Endothelial cell of umbilical vein (primary cell): Measurements from ENCODE around the gene GSG1L. TPM values are rescaled to one million over a fixed set of nuclear protein-coding genes. Genes with fewer than 3 reads are reported as not detected.

Experiments used
- BruUV-seq: library from RNA; stranded (reverse); fragments of 400-500 nt; replicated peaks from 2 replicates; lab custom pipeline; 2021; lab: Mats Ljungman, UMichigan
- CTCF ChIA-PET: fragments of 300-600, 350-600 bp; sonication (Branson Sonifier 250); formaldehyde crosslinking; loops from one replicate; lab custom pipeline; 2021; ENCODE audit warnings: antibody characterized with exemption, inconsistent platforms; lab: Charles Lee
- POLR2A ChIA-PET: fragments of 300-600, 350-600 bp; sonication (Branson Sonifier 250); formaldehyde crosslinking; loops from one replicate; lab custom pipeline; 2021; ENCODE audit warnings: antibody characterized with exemption, inconsistent platforms; lab: Charles Lee
- DNase-seq: peaks from one replicate; pipeline ENCODE4 v3.0.0-alpha.2; 2011; ENCODE audit warnings: low read depth, low spot score
- FAIRE-seq: peaks from 2 replicates; lab custom pipeline; 2011; peaks lifted over from hg19 to GRCh38; lab: Jason Lieb, UNC
- H2AFZ ChIP-seq: 2 replicates; pipeline ENCODE4 v1.6.0; 2012; ENCODE audit warnings: low read depth, low read length, control low read depth, inconsistent platforms
- H3K27ac ChIP-seq: 2 replicates; pipeline ENCODE4 v1.5.1; 2011; ENCODE audit warnings: low read depth, mild to moderate bottlenecking, control low read depth, low read length, moderate library complexity; ENCODE audit not compliant: insufficient read depth
- H3K27me3 ChIP-seq, 2 experiments: 2 replicates each; pipeline versions ENCODE4 v1.6.0 to v1.6.1; 2011; ENCODE audit warnings: low read length in 2 of 2, mixed read lengths in 1 of 2; ENCODE audit not compliant: control insufficient read depth in 2 of 2, insufficient read depth in 2 of 2
- H3K36me3 ChIP-seq, 2 experiments: 2 replicates in 1 of 2; 3 replicates in 1 of 2; pipeline ENCODE4 v1.5.1; 2011; ENCODE audit warnings: low read length in 2 of 2, mild to moderate bottlenecking in 1 of 2, moderate library complexity in 1 of 2; ENCODE audit not compliant: control insufficient read depth in 2 of 2, insufficient read depth in 2 of 2; ENCODE audit errors: extremely low read depth in 1 of 2
- H3K4me1 ChIP-seq: 3 replicates; pipeline ENCODE4 v1.5.1; 2011; ENCODE audit warnings: mild to moderate bottlenecking, low read length; ENCODE audit not compliant: control insufficient read depth, insufficient read depth; ENCODE audit errors: extremely low read depth
- H3K4me2 ChIP-seq: 2 replicates; pipeline ENCODE4 v1.6.1; 2011; ENCODE audit warnings: low read length, control low read depth, mixed read lengths; ENCODE audit not compliant: insufficient read depth
- H3K4me3 ChIP-seq, 3 experiments: fragments of 200-600 bp in 1 of 3; sonication (generic), shearing (Covaris generic) in 1 of 3; replicated peaks in 1 of 3; 2 replicates each; pipeline ENCODE4 v1.5.1; 2011 to 2016; ENCODE audit warnings: control low read depth in 3 of 3, low read length in 3 of 3, mild to moderate bottlenecking in 2 of 3, inconsistent platforms in 1 of 3, low read depth in 1 of 3, moderate library complexity in 1 of 3; ENCODE audit not compliant: insufficient read depth in 1 of 3
- H3K79me2 ChIP-seq: 2 replicates; pipeline ENCODE4 v1.6.0; 2012; ENCODE audit warnings: low read length, inconsistent platforms; ENCODE audit not compliant: control insufficient read depth, insufficient read depth
- H3K9ac ChIP-seq: replicated peaks from 2 replicates; pipeline ENCODE3; 2011; ENCODE audit warnings: low read length, control low read depth; ENCODE audit not compliant: insufficient read depth; ENCODE audit errors: extremely low read depth
- H3K9me1 ChIP-seq: replicated peaks from 3 replicates; pipeline ENCODE4 v1.6.0; 2011; ENCODE audit warnings: mild to moderate bottlenecking, low read length; ENCODE audit not compliant: control insufficient read depth, insufficient read depth; ENCODE audit errors: extremely low read depth
- H3K9me3 ChIP-seq: replicated peaks from 2 replicates; pipeline ENCODE4 v1.5.1; 2012; ENCODE audit warnings: low read length, inconsistent platforms; ENCODE audit not compliant: control insufficient read depth, insufficient read depth
- H4K20me1 ChIP-seq: replicated peaks from 2 replicates; pipeline ENCODE3; 2011; ENCODE audit warnings: mild to moderate bottlenecking, low read length; ENCODE audit not compliant: control insufficient read depth, insufficient read depth; ENCODE audit errors: extremely low read depth
- CTCF ChIP-seq, 2 donors: IDR thresholded peaks; 1 replicate in 1 of 2; 2 replicates in 1 of 2; pipeline ENCODE4 v1.5.1; 2011; ENCODE audit warnings: low read length in 2 of 2, mild to moderate bottlenecking in 2 of 2, moderate library complexity in 2 of 2, control low read depth in 1 of 2, inconsistent platforms in 1 of 2, low read depth in 1 of 2; ENCODE audit not compliant: insufficient read depth in 1 of 2; ENCODE audit errors: extremely low read depth in 1 of 2
- EZH2 ChIP-seq: IDR thresholded peaks from 2 replicates; pipeline ENCODE4 v1.6.1; 2012; ENCODE audit warnings: borderline replicate concordance, low read depth, mild to moderate bottlenecking, moderate library complexity, low read length, inconsistent platforms; ENCODE audit not compliant: severe bottlenecking
- FOS ChIP-seq: IDR thresholded peaks from 2 replicates; pipeline ENCODE4 v1.6.1; 2011; ENCODE audit warnings: mild to moderate bottlenecking, low read length, moderate library complexity, borderline replicate concordance; ENCODE audit not compliant: insufficient read depth
- GATA2 ChIP-seq: IDR thresholded peaks from 2 replicates; pipeline ENCODE4 v1.7.0; 2011; ENCODE audit warnings: low read depth, mild to moderate bottlenecking, moderate library complexity, mixed read lengths, low read length; ENCODE audit not compliant: insufficient read length, insufficient read depth
- JUN ChIP-seq: IDR thresholded peaks from 2 replicates; pipeline ENCODE4 v1.6.1; 2011; ENCODE audit warnings: borderline replicate concordance, low read depth; ENCODE audit not compliant: insufficient read length, insufficient read depth
- MAX ChIP-seq: IDR thresholded peaks from 2 replicates; pipeline ENCODE4 v1.6.1; 2011; ENCODE audit not compliant: insufficient read depth, insufficient read length
- MYC ChIP-seq: IDR thresholded peaks from one replicate; pipeline ENCODE4 v1.6.1; 2011; ENCODE audit warnings: mild to moderate bottlenecking, low read depth, low read length
- POLR2A ChIP-seq: IDR thresholded peaks from 2 replicates; pipeline ENCODE4 v1.6.1; 2012; ENCODE audit warnings: low read depth, mild to moderate bottlenecking, control low read depth, low read length
- POLR2AphosphoS5 ChIP-seq: IDR thresholded peaks from 2 replicates; pipeline ENCODE4 v1.6.1; 2012; ENCODE audit warnings: low read depth, mild to moderate bottlenecking, control low read depth, low read length, moderate library complexity; ENCODE audit not compliant: insufficient read depth
- dilution Hi-C: fragments of 300-500 bp; cut with MboI; formaldehyde crosslinking; loops from one replicate; pipeline ENCODE4 v1.15.0; 2019; ENCODE audit warnings: low sequenced_read_pairs; ENCODE audit not compliant: extremely low pct_ligation_motif_present
- intact Hi-C: fragments of 100-400 bp; cut with micrococcal nuclease; formaldehyde crosslinking; loops from one replicate; pipeline ENCODE4 v1.10.0; 2022
- polyA plus RNA-seq, 4 experiments: library from polyadenylated mRNA; depleted of rRNA in 3 of 4; stranded (reverse) in 3 of 4; unstranded in 1 of 4; fragments of >200 nt; gene quantifications; 2 replicates each; pipeline versions ENCODE4 v1.2.1 to v1.2.3, GENCODE V29; 2011 to 2012; ENCODE audit warnings: missing spikeins in 1 of 4
- total RNA-seq: library from RNA; stranded (reverse); gene quantifications from 2 replicates; pipeline ENCODE4 v1.2.3, GENCODE V29; 2021

Gene GSG1L
- total and polyA plus RNA-seq, 2 donors (not counting 3 experiments of a cell fraction or from before 2014, with no cell fraction given), result 0.06 TPM; not detected in 1

- no peak overlapping the region for H2AFZ ChIP-seq
- no peaks in the 10 kb centered on the region for H3K27me3 ChIP-seq
- H3K9me3 ChIP-seq, result no peaks in the 10 kb centered on the region
- TF ChIP-seq POLR2A, result no peak
- TF ChIP-seq JUN, result no peak
- TF ChIP-seq FOS, result no peak
- no peak for TF ChIP-seq MYC
- no peak for TF ChIP-seq MAX
- no peak for TF ChIP-seq EZH2
- no peak for TF ChIP-seq CTCF (IDR thresholded peaks at IDR 0.05; ENCODE audit: extremely low read depth in 1 of 2, insufficient read depth in 1 of 2, low read depth in 1 of 2, low read length in 2 of 2)
- no peak for TF ChIP-seq POLR2AphosphoS5
- TF ChIP-seq GATA2, result no peak
- no peak overlapping the region for H3K27ac ChIP-seq
- no peak overlapping the region for H3K9ac ChIP-seq
- POLR2A ChIA-PET, result no interaction called here
- CTCF ChIA-PET, result no interaction called here
- FAIRE-seq, result no peak
- dilution Hi-C loops, result no loop called here
- no peaks in the 10 kb centered on the region for H3K79me2 ChIP-seq
- no peak for DNase-seq
- no peaks in the 10 kb centered on the region for H3K4me1 ChIP-seq
- intact Hi-C loops, result no loop called here
- no peaks in the 10 kb centered on the region for H3K36me3 ChIP-seq
- H3K4me3 ChIP-seq, result no peak overlapping the region
- no peak overlapping the region for H3K4me2 ChIP-seq
- H4K20me1 ChIP-seq, result no peaks in the 10 kb centered on the region
- BruUV-seq, result no TSS peak
- H3K9me1 ChIP-seq, result no peaks in the 10 kb centered on the region
Measured at GRCh38 chr16:28003923-28004322, 59.6 kb downstream of the GSG1L start.
